Endothelial cell of umbilical vein (primary cell): ENCODE measurements around the gene FRMD4A. TPM values are rescaled to one million over a fixed set of nuclear protein-coding genes. Genes with fewer than 3 reads are reported as not detected.

Experiments used
- BruUV-seq: library from RNA; stranded (reverse); fragments of 400-500 nt; replicated peaks from 2 replicates; lab custom pipeline; 2021; lab: Mats Ljungman, UMichigan
- CTCF ChIA-PET: fragments of 300-600, 350-600 bp; sonication (Branson Sonifier 250); formaldehyde crosslinking; loops from one replicate; lab custom pipeline; 2021; ENCODE audit warnings: antibody characterized with exemption, inconsistent platforms; lab: Charles Lee
- POLR2A ChIA-PET: fragments of 300-600, 350-600 bp; sonication (Branson Sonifier 250); formaldehyde crosslinking; loops from one replicate; lab custom pipeline; 2021; ENCODE audit warnings: antibody characterized with exemption, inconsistent platforms; lab: Charles Lee
- DNase-seq: peaks from one replicate; pipeline ENCODE4 v3.0.0-alpha.2; 2011; ENCODE audit warnings: low read depth, low spot score
- FAIRE-seq: peaks from 2 replicates; lab custom pipeline; 2011; peaks lifted over from hg19 to GRCh38; lab: Jason Lieb, UNC
- H2AFZ ChIP-seq: 2 replicates; pipeline ENCODE4 v1.6.0; 2012; ENCODE audit warnings: low read depth, low read length, control low read depth, inconsistent platforms
- H3K27ac ChIP-seq: 2 replicates; pipeline ENCODE4 v1.5.1; 2011; ENCODE audit warnings: low read depth, mild to moderate bottlenecking, control low read depth, low read length, moderate library complexity; ENCODE audit not compliant: insufficient read depth
- H3K27me3 ChIP-seq, 2 experiments: 2 replicates each; pipeline versions ENCODE4 v1.6.0 to v1.6.1; 2011; ENCODE audit warnings: low read length in 2 of 2, mixed read lengths in 1 of 2; ENCODE audit not compliant: control insufficient read depth in 2 of 2, insufficient read depth in 2 of 2
- H3K36me3 ChIP-seq, 2 experiments: 2 replicates in 1 of 2; 3 replicates in 1 of 2; pipeline ENCODE4 v1.5.1; 2011; ENCODE audit warnings: low read length in 2 of 2, mild to moderate bottlenecking in 1 of 2, moderate library complexity in 1 of 2; ENCODE audit not compliant: control insufficient read depth in 2 of 2, insufficient read depth in 2 of 2; ENCODE audit errors: extremely low read depth in 1 of 2
- H3K4me1 ChIP-seq: 3 replicates; pipeline ENCODE4 v1.5.1; 2011; ENCODE audit warnings: mild to moderate bottlenecking, low read length; ENCODE audit not compliant: control insufficient read depth, insufficient read depth; ENCODE audit errors: extremely low read depth
- H3K4me2 ChIP-seq: 2 replicates; pipeline ENCODE4 v1.6.1; 2011; ENCODE audit warnings: low read length, control low read depth, mixed read lengths; ENCODE audit not compliant: insufficient read depth
- H3K4me3 ChIP-seq, 3 experiments: fragments of 200-600 bp in 1 of 3; sonication (generic), shearing (Covaris generic) in 1 of 3; replicated peaks in 1 of 3; 2 replicates each; pipeline ENCODE4 v1.5.1; 2011 to 2016; ENCODE audit warnings: control low read depth in 3 of 3, low read length in 3 of 3, mild to moderate bottlenecking in 2 of 3, inconsistent platforms in 1 of 3, low read depth in 1 of 3, moderate library complexity in 1 of 3; ENCODE audit not compliant: insufficient read depth in 1 of 3
- H3K79me2 ChIP-seq: 2 replicates; pipeline ENCODE4 v1.6.0; 2012; ENCODE audit warnings: low read length, inconsistent platforms; ENCODE audit not compliant: control insufficient read depth, insufficient read depth
- H3K9ac ChIP-seq: replicated peaks from 2 replicates; pipeline ENCODE3; 2011; ENCODE audit warnings: low read length, control low read depth; ENCODE audit not compliant: insufficient read depth; ENCODE audit errors: extremely low read depth
- H3K9me1 ChIP-seq: replicated peaks from 3 replicates; pipeline ENCODE4 v1.6.0; 2011; ENCODE audit warnings: mild to moderate bottlenecking, low read length; ENCODE audit not compliant: control insufficient read depth, insufficient read depth; ENCODE audit errors: extremely low read depth
- H3K9me3 ChIP-seq: replicated peaks from 2 replicates; pipeline ENCODE4 v1.5.1; 2012; ENCODE audit warnings: low read length, inconsistent platforms; ENCODE audit not compliant: control insufficient read depth, insufficient read depth
- H4K20me1 ChIP-seq: replicated peaks from 2 replicates; pipeline ENCODE3; 2011; ENCODE audit warnings: mild to moderate bottlenecking, low read length; ENCODE audit not compliant: control insufficient read depth, insufficient read depth; ENCODE audit errors: extremely low read depth
- CTCF ChIP-seq, 2 donors: IDR thresholded peaks; 1 replicate in 1 of 2; 2 replicates in 1 of 2; pipeline ENCODE4 v1.5.1; 2011; ENCODE audit warnings: low read length in 2 of 2, mild to moderate bottlenecking in 2 of 2, moderate library complexity in 2 of 2, control low read depth in 1 of 2, inconsistent platforms in 1 of 2, low read depth in 1 of 2; ENCODE audit not compliant: insufficient read depth in 1 of 2; ENCODE audit errors: extremely low read depth in 1 of 2
- EZH2 ChIP-seq: IDR thresholded peaks from 2 replicates; pipeline ENCODE4 v1.6.1; 2012; ENCODE audit warnings: borderline replicate concordance, low read depth, mild to moderate bottlenecking, moderate library complexity, low read length, inconsistent platforms; ENCODE audit not compliant: severe bottlenecking
- FOS ChIP-seq: IDR thresholded peaks from 2 replicates; pipeline ENCODE4 v1.6.1; 2011; ENCODE audit warnings: mild to moderate bottlenecking, low read length, moderate library complexity, borderline replicate concordance; ENCODE audit not compliant: insufficient read depth
- GATA2 ChIP-seq: IDR thresholded peaks from 2 replicates; pipeline ENCODE4 v1.7.0; 2011; ENCODE audit warnings: low read depth, mild to moderate bottlenecking, moderate library complexity, mixed read lengths, low read length; ENCODE audit not compliant: insufficient read length, insufficient read depth
- JUN ChIP-seq: IDR thresholded peaks from 2 replicates; pipeline ENCODE4 v1.6.1; 2011; ENCODE audit warnings: borderline replicate concordance, low read depth; ENCODE audit not compliant: insufficient read length, insufficient read depth
- MAX ChIP-seq: IDR thresholded peaks from 2 replicates; pipeline ENCODE4 v1.6.1; 2011; ENCODE audit not compliant: insufficient read depth, insufficient read length
- MYC ChIP-seq: IDR thresholded peaks from one replicate; pipeline ENCODE4 v1.6.1; 2011; ENCODE audit warnings: mild to moderate bottlenecking, low read depth, low read length
- POLR2A ChIP-seq: IDR thresholded peaks from 2 replicates; pipeline ENCODE4 v1.6.1; 2012; ENCODE audit warnings: low read depth, mild to moderate bottlenecking, control low read depth, low read length
- POLR2AphosphoS5 ChIP-seq: IDR thresholded peaks from 2 replicates; pipeline ENCODE4 v1.6.1; 2012; ENCODE audit warnings: low read depth, mild to moderate bottlenecking, control low read depth, low read length, moderate library complexity; ENCODE audit not compliant: insufficient read depth
- dilution Hi-C: fragments of 300-500 bp; cut with MboI; formaldehyde crosslinking; loops from one replicate; pipeline ENCODE4 v1.15.0; 2019; ENCODE audit warnings: low sequenced_read_pairs; ENCODE audit not compliant: extremely low pct_ligation_motif_present
- intact Hi-C: fragments of 100-400 bp; cut with micrococcal nuclease; formaldehyde crosslinking; loops from one replicate; pipeline ENCODE4 v1.10.0; 2022
- polyA plus RNA-seq, 4 experiments: library from polyadenylated mRNA; depleted of rRNA in 3 of 4; stranded (reverse) in 3 of 4; unstranded in 1 of 4; fragments of >200 nt; gene quantifications; 2 replicates each; pipeline versions ENCODE4 v1.2.1 to v1.2.3, GENCODE V29; 2011 to 2012; ENCODE audit warnings: missing spikeins in 1 of 4
- total RNA-seq: library from RNA; stranded (reverse); gene quantifications from 2 replicates; pipeline ENCODE4 v1.2.3, GENCODE V29; 2021

Gene FRMD4A
- total and polyA plus RNA-seq, 2 donors (not counting 3 experiments of a cell fraction or from before 2014, with no cell fraction given) = 123 to 148 TPM

GRCh38 chr10:14084875-14085274 lies 245.8 kb downstream of the FRMD4A start:
- H3K9me3 ChIP-seq = no peaks in the 10 kb centered on the region
- H3K79me2 ChIP-seq = no peaks in the 10 kb centered on the region
- no peak for FAIRE-seq
- no peak overlapping the region for H2AFZ ChIP-seq
- CTCF ChIA-PET = interaction anchor here (1.2 to 2.1 kb wide), 3 partner anchors 9 to 298 kb away, joined by 3 to 9 read pairs (median 5); no protein-coding TSS in a partner anchor
- intact Hi-C loops = no loop called here
- no peaks in the 10 kb centered on the region for H4K20me1 ChIP-seq
- no peaks in the 10 kb centered on the region for H3K4me1 ChIP-seq
- H3K4me2 ChIP-seq = no peak overlapping the region
- no peak overlapping the region for H3K4me3 ChIP-seq
- no peaks in the 10 kb centered on the region for H3K27me3 ChIP-seq
- H3K9ac ChIP-seq = no peak overlapping the region
- H3K9me1 ChIP-seq = no peaks in the 10 kb centered on the region
- dilution Hi-C loops = no loop called here
- no peaks in the 10 kb centered on the region for H3K36me3 ChIP-seq
- BruUV-seq = no TSS peak
- TF ChIP-seq CTCF (IDR thresholded peaks at IDR 0.05; ENCODE audit: extremely low read depth in 1 of 2, insufficient read depth in 1 of 2, low read depth in 1 of 2, low read length in 2 of 2) (no peak), MYC (no peak), EZH2 (no peak), POLR2A (no peak), POLR2AphosphoS5 (no peak), FOS (no peak), GATA2 (no peak), MAX (no peak), JUN (no peak)
- POLR2A ChIA-PET = no interaction called here
- DNase-seq = no peak
- H3K27ac ChIP-seq = no peak overlapping the region
